ENCODE results near the gene TMEM26. TPM values are rescaled to one million over a fixed set of nuclear protein-coding genes. Genes with fewer than 3 reads are reported as not detected.

The TMEM26 gene
- total and polyA plus RNA-seq, 2 experiments from 2014 or later = 1.0 to 1.9 TPM

DNA sequence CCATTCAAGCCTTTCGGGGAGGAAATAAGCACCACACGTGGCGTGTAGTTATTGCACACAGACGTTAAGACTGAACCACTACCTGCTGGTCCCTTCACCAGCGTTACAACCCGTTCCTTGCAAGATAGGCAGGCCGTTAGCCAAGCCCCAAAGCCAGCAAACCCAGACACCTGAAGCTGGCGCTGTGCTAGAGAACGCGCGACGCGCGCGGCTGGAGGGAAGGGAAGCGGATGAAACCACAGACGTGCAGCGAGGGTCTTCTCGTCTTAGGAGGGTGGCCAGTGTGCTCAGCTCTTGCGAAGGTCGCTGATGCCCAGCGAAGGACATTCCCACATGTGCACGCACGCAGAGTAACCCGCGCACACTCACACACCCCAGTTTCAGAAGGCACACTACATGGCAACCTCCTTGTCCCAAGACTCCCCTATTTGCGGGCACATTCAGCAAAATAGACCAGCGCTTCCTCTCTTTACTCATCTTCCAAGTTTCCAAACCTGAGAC is 980 bp downstream of the TMEM26 start (continued):
- TF ChIP-seq, protein P1, sequence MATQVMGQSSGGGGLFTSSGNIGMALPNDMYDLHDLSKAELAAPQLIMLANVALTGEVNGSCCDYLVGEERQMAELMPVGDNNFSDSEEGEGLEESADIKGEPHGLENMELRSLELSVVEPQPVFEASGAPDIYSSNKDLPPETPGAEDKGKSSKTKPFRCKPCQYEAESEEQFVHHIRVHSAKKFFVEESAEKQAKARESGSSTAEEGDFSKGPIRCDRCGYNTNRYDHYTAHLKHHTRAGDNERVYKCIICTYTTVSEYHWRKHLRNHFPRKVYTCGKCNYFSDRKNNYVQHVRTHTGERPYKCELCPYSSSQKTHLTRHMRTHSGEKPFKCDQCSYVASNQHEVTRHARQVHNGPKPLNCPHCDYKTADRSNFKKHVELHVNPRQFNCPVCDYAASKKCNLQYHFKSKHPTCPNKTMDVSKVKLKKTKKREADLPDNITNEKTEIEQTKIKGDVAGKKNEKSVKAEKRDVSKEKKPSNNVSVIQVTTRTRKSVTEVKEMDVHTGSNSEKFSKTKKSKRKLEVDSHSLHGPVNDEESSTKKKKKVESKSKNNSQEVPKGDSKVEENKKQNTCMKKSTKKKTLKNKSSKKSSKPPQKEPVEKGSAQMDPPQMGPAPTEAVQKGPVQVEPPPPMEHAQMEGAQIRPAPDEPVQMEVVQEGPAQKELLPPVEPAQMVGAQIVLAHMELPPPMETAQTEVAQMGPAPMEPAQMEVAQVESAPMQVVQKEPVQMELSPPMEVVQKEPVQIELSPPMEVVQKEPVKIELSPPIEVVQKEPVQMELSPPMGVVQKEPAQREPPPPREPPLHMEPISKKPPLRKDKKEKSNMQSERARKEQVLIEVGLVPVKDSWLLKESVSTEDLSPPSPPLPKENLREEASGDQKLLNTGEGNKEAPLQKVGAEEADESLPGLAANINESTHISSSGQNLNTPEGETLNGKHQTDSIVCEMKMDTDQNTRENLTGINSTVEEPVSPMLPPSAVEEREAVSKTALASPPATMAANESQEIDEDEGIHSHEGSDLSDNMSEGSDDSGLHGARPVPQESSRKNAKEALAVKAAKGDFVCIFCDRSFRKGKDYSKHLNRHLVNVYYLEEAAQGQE (IDR thresholded peaks at IDR 0.05; ENCODE audit: unreplicated experiment) = no peak
- TF ChIP-seq, protein P2, sequence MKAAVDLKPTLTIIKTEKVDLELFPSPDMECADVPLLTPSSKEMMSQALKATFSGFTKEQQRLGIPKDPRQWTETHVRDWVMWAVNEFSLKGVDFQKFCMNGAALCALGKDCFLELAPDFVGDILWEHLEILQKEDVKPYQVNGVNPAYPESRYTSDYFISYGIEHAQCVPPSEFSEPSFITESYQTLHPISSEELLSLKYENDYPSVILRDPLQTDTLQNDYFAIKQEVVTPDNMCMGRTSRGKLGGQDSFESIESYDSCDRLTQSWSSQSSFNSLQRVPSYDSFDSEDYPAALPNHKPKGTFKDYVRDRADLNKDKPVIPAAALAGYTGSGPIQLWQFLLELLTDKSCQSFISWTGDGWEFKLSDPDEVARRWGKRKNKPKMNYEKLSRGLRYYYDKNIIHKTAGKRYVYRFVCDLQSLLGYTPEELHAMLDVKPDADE (IDR thresholded peaks at IDR 0.05) = no peak
- no peak for TF ChIP-seq NANOG (IDR thresholded peaks at IDR 0.05; ENCODE audit: borderline replicate concordance)
- TF ChIP-seq, protein P3, sequence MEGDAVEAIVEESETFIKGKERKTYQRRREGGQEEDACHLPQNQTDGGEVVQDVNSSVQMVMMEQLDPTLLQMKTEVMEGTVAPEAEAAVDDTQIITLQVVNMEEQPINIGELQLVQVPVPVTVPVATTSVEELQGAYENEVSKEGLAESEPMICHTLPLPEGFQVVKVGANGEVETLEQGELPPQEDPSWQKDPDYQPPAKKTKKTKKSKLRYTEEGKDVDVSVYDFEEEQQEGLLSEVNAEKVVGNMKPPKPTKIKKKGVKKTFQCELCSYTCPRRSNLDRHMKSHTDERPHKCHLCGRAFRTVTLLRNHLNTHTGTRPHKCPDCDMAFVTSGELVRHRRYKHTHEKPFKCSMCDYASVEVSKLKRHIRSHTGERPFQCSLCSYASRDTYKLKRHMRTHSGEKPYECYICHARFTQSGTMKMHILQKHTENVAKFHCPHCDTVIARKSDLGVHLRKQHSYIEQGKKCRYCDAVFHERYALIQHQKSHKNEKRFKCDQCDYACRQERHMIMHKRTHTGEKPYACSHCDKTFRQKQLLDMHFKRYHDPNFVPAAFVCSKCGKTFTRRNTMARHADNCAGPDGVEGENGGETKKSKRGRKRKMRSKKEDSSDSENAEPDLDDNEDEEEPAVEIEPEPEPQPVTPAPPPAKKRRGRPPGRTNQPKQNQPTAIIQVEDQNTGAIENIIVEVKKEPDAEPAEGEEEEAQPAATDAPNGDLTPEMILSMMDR (conservative IDR thresholded peaks at IDR 0.05; ENCODE audit: low read depth in 2 of 2) = peak; percentile 6 to 42; a peak in 2 of 4 replicates

DNA sequence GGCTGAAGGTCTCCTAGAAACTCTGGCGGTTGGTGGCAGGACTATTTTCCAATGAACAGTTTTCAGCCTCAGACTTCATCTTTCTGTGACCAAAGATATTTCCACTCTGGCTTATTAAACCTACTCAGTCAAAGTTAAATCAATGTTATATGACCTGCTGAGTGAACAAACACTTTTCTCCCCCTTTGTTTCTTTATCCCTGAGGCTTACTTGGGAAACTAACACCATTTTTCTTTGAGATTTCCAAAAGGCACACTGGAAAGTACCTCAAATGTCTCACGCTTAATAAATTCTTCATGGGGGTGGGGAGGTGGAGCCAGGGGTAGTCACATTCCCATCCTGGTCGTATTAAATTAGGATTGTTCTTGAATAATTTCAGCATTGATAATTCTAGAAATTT is 1.8 kb downstream of the TMEM26 start:
- Mint-ChIP-seq H3K9me3 (no peaks in the 10 kb centered on the region), H3K4me3 (peak overlapping the region; percentile 94), H3K27ac (no peak overlapping the region), H3K4me1 (peaks cover 45% of the 10 kb centered on the region), H3K27me3 (ENCODE audit: insufficient read depth, low read depth, poor library complexity) (peaks cover 16% of the 10 kb centered on the region), H3K36me3 (ENCODE audit: low read depth) (no peaks in the 10 kb centered on the region)
- ATAC-seq (no peak), DNase-seq (ENCODE audit: low spot score) (no peak)
- no peaks in the 10 kb centered on the region for H3K36me3 ChIP-seq (ENCODE audit: insufficient read depth)
- H3K27ac ChIP-seq (ENCODE audit: low read depth) = no peak overlapping the region
- H3K9me2 ChIP-seq (ENCODE audit: insufficient read depth) = no peaks in the 10 kb centered on the region
- H3K4me2 ChIP-seq = peak overlapping the region; percentile 58
- H3K4me1 ChIP-seq (ENCODE audit: insufficient read depth) = peaks cover 23% of the 10 kb centered on the region
- no peak for TF ChIP-seq JUNB (IDR thresholded peaks at IDR 0.05; ENCODE audit: unreplicated experiment)
- no peak for TF ChIP-seq EZH2phosphoT487 (IDR thresholded peaks at IDR 0.05; ENCODE audit: unreplicated experiment)
- TF ChIP-seq STAT1 (IDR thresholded peaks at IDR 0.05; ENCODE audit: unreplicated experiment) = no peak
- no peak for TF ChIP-seq NANOG (IDR thresholded peaks at IDR 0.05; ENCODE audit: borderline replicate concordance)
- TF ChIP-seq, protein P3 (conservative IDR thresholded peaks at IDR 0.05; ENCODE audit: low read depth in 2 of 2) = no peak
- TF ChIP-seq EZH2 (IDR thresholded peaks at IDR 0.05; ENCODE audit: low read depth, unreplicated experiment) = no peak
- TF ChIP-seq, protein P1 (IDR thresholded peaks at IDR 0.05; ENCODE audit: unreplicated experiment) = no peak
- TF ChIP-seq POLR2AphosphoS5 (IDR thresholded peaks at IDR 0.05; ENCODE audit: low read depth) = no peak
- TF ChIP-seq CREB1 (CRISPR knock-in tag; IDR thresholded peaks at IDR 0.05; ENCODE audit: low read depth) = no peak
- TF ChIP-seq, protein P2 (IDR thresholded peaks at IDR 0.05) = no peak
- no peak for TF ChIP-seq ZNF114 (CRISPR knock-in tag; IDR thresholded peaks at IDR 0.05)
- TF ChIP-seq ZNF331 (CRISPR knock-in tag; IDR thresholded peaks at IDR 0.05; ENCODE audit: low read depth) = no peak
- H4K20me1 ChIP-seq (replicated peaks; ENCODE audit: insufficient read depth) = no peaks in the 10 kb centered on the region
- H3K27me3 ChIP-seq (ENCODE audit: insufficient read depth) = peaks cover 39% of the 10 kb centered on the region
- H2AFZ ChIP-seq = no peak overlapping the region
- H3K79me2 ChIP-seq (replicated peaks; ENCODE audit: insufficient read depth) = no peaks in the 10 kb centered on the region; the same call in 1 of the 2 replicates
- no peaks in the 10 kb centered on the region for H3F3A ChIP-seq (replicated peaks; ENCODE audit: low read depth)
- no peak overlapping the region for H3K4me3 ChIP-seq

All from GM23338 (cell line).